Measurements from ENCODE around the gene TBX1.
"Not testable (repeated sequence)": the region's sequence is repeated elsewhere in the genome, so short reads cannot be mapped to it uniquely, and the experiment has no call there.

The TBX1 gene

GRCh38 chr22:19789828-19790227, 29.2 kb downstream of the TBX1 start:
- no peaks in the 10 kb centered on the region for H3K79me2 ChIP-seq (ENCODE audit: control insufficient read depth, low read length)
- no peak overlapping the region for H3K4me3 ChIP-seq (ENCODE audit: low read length)
- no peaks in the 10 kb centered on the region for H3K36me3 ChIP-seq (ENCODE audit: control insufficient read depth, low read length)
- no peaks in the 10 kb centered on the region for H3F3A ChIP-seq (ENCODE audit: control insufficient read depth, insufficient read depth)
- H3K4me1 ChIP-seq (ENCODE audit: control insufficient read depth, low read length) = no peaks in the 10 kb centered on the region
- no peaks in the 10 kb centered on the region for H3K9me3 ChIP-seq (ENCODE audit: control insufficient read depth, insufficient read depth, low read length)
- H3K27me3 ChIP-seq (ENCODE audit: control insufficient read depth, low read length) = no peaks in the 10 kb centered on the region
- no peak overlapping the region for H3K4me2 ChIP-seq (ENCODE audit: low read length)
- H3K27ac ChIP-seq (ENCODE audit: low read depth, low read length) = no peak overlapping the region
- TF ChIP-seq EZH2phosphoT487 (IDR thresholded peaks at IDR 0.05; ENCODE audit: borderline replicate concordance, low read length) = no peak
- TF ChIP-seq, protein P1, sequence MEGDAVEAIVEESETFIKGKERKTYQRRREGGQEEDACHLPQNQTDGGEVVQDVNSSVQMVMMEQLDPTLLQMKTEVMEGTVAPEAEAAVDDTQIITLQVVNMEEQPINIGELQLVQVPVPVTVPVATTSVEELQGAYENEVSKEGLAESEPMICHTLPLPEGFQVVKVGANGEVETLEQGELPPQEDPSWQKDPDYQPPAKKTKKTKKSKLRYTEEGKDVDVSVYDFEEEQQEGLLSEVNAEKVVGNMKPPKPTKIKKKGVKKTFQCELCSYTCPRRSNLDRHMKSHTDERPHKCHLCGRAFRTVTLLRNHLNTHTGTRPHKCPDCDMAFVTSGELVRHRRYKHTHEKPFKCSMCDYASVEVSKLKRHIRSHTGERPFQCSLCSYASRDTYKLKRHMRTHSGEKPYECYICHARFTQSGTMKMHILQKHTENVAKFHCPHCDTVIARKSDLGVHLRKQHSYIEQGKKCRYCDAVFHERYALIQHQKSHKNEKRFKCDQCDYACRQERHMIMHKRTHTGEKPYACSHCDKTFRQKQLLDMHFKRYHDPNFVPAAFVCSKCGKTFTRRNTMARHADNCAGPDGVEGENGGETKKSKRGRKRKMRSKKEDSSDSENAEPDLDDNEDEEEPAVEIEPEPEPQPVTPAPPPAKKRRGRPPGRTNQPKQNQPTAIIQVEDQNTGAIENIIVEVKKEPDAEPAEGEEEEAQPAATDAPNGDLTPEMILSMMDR (IDR thresholded peaks at IDR 0.05; ENCODE audit: low read depth, low read length, poor library complexity, severe bottlenecking) = no peak
- H4K20me1 ChIP-seq (ENCODE audit: control insufficient read depth, insufficient read depth, low read depth, low read length) = no peaks in the 10 kb centered on the region
- no peaks in the 10 kb centered on the region for H3K9me2 ChIP-seq (replicated peaks; ENCODE audit: control insufficient read depth, low read length)

- Histone ChIP-seq H3K9me2 (replicated peaks; ENCODE audit: control insufficient read depth, low read length) (no peaks in the 10 kb centered on the region), H3K4me1 (ENCODE audit: control insufficient read depth, low read length) (no peaks in the 10 kb centered on the region), H3K36me3 (ENCODE audit: control insufficient read depth, low read length) (no peaks in the 10 kb centered on the region), H3K27ac (ENCODE audit: low read depth, low read length) (no peak overlapping the region), H4K20me1 (ENCODE audit: control insufficient read depth, insufficient read depth, low read depth, low read length) (no peaks in the 10 kb centered on the region), H3K9me3 (ENCODE audit: control insufficient read depth, insufficient read depth, low read length) (no peaks in the 10 kb centered on the region), H3F3A (ENCODE audit: control insufficient read depth, insufficient read depth) (no peaks in the 10 kb centered on the region), H3K27me3 (ENCODE audit: control insufficient read depth, low read length) (no peaks in the 10 kb centered on the region), H3K79me2 (ENCODE audit: control insufficient read depth, low read length) (no peaks in the 10 kb centered on the region), H3K4me2 (ENCODE audit: low read length) (no peak overlapping the region), H3K4me3 (ENCODE audit: low read length) (no peak overlapping the region)
- TF ChIP-seq, protein P1 (IDR thresholded peaks at IDR 0.05; ENCODE audit: low read depth, low read length, poor library complexity, severe bottlenecking) = no peak
- TF ChIP-seq EZH2phosphoT487 (IDR thresholded peaks at IDR 0.05; ENCODE audit: borderline replicate concordance, low read length) = no peak
Observed at GRCh38 chr22:19791243-19791642, 30.7 kb downstream of the TBX1 start.

DNA sequence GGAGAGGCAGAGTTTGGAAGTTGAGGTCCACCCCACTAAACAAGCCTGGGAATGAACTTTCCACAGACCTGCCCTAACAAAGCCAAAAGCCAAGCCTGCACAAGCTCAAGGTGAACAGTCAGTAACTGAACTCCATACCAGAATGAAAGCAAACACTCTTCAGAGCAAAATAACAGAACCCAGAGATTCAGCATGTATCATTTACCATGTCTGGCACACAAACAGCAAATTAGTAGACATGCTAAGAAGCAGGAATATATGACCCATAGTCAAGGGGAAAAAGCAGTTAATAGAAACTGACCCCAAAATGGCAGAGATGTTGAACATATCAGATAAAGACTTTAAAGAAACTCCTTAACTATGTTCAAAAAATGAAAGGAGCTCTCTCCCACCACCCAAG, 31.3 kb downstream of the TBX1 start:
- no peaks in the 10 kb centered on the region for H3K36me3 ChIP-seq (ENCODE audit: control insufficient read depth, low read length)
- no peak overlapping the region for H3K4me3 ChIP-seq (ENCODE audit: low read length)
- H4K20me1 ChIP-seq (ENCODE audit: control insufficient read depth, insufficient read depth, low read depth, low read length) = no peaks in the 10 kb centered on the region
- H3K27me3 ChIP-seq (ENCODE audit: control insufficient read depth, low read length) = no peaks in the 10 kb centered on the region
- no peaks in the 10 kb centered on the region for H3K4me1 ChIP-seq (ENCODE audit: control insufficient read depth, low read length)
- no peaks in the 10 kb centered on the region for H3F3A ChIP-seq (ENCODE audit: control insufficient read depth, insufficient read depth)
- no peaks in the 10 kb centered on the region for H3K9me2 ChIP-seq (replicated peaks; ENCODE audit: control insufficient read depth, low read length)
- no peak overlapping the region for H3K4me2 ChIP-seq (ENCODE audit: low read length)
- TF ChIP-seq, protein P1 (IDR thresholded peaks at IDR 0.05; ENCODE audit: low read depth, low read length, poor library complexity, severe bottlenecking) = no peak
- no peak for TF ChIP-seq EZH2phosphoT487 (IDR thresholded peaks at IDR 0.05; ENCODE audit: borderline replicate concordance, low read length)
- H3K9me3 ChIP-seq (ENCODE audit: control insufficient read depth, insufficient read depth, low read length) = no peaks in the 10 kb centered on the region
- H3K79me2 ChIP-seq (ENCODE audit: control insufficient read depth, low read length) = no peaks in the 10 kb centered on the region
- H3K27ac ChIP-seq (ENCODE audit: low read depth, low read length) = no peak overlapping the region

- H3K36me3 ChIP-seq (ENCODE audit: control insufficient read depth, low read length); H3K27me3 ChIP-seq (ENCODE audit: control insufficient read depth, low read length); H3K79me2 ChIP-seq (ENCODE audit: control insufficient read depth, low read length); H3F3A ChIP-seq (ENCODE audit: control insufficient read depth, insufficient read depth); H3K9me2 ChIP-seq (replicated peaks; ENCODE audit: control insufficient read depth, low read length); H3K9me3 ChIP-seq (ENCODE audit: control insufficient read depth, insufficient read depth, low read length); H3K4me2 ChIP-seq (ENCODE audit: low read length); H3K4me1 ChIP-seq (ENCODE audit: control insufficient read depth, low read length); H3K27ac ChIP-seq (ENCODE audit: low read depth, low read length); H4K20me1 ChIP-seq (ENCODE audit: control insufficient read depth, insufficient read depth, low read depth, low read length); H3K4me3 ChIP-seq (ENCODE audit: low read length): not testable (repeated sequence)
Observed at GRCh38 chr22:19792383-19792896, 31.9 kb downstream of the TBX1 start.

Data from DOHH2 (cell line).